IMR-90 (cell line): ENCODE data around the gene H6PD. TPM values are rescaled to one million over a fixed set of nuclear protein-coding genes. Genes with fewer than 3 reads are reported as not detected.

Experiments used
- ATAC-seq: fragments of 200-7000 bp; cut with Tn5 transposase; 2 replicates; pipeline ENCODE4 v1.9.1; 2020; ENCODE audit warnings: low read depth, mild to moderate bottlenecking, moderate library complexity
- BruUV-seq: library from RNA; stranded (reverse); fragments of 400-500 nt; replicated peaks from 2 replicates; lab custom pipeline; 2021; lab: Mats Ljungman, UMichigan
- CTCF ChIA-PET: fragments of 300-600 bp; formaldehyde crosslinking; extraction: SDS; loops from one replicate; lab custom pipeline; 2021; ENCODE audit warnings: antibody characterized with exemption; lab: Yijun Ruan, JAX
- POLR2A ChIA-PET: fragments of 300-600 bp; sonication (Branson Sonifier 250); formaldehyde crosslinking; loops from one replicate; lab custom pipeline; 2022; ENCODE audit warnings: antibody characterized with exemption; ENCODE audit not compliant: unreplicated experiment; lab: Charles Lee
- DNase-seq: peaks from one replicate; pipeline ENCODE4 v3.0.0; 2013
- H2AFZ ChIP-seq: replicated peaks from 2 replicates; pipeline ENCODE3; 2013; ENCODE audit warnings: low read length, mild to moderate bottlenecking; ENCODE audit not compliant: poor library complexity
- H2AK5ac ChIP-seq: 2 replicates; pipeline ENCODE4 v1.6.1; 2013; ENCODE audit warnings: low read depth, low read length, inconsistent platforms
- H2AK9ac ChIP-seq: replicated peaks from 2 replicates; pipeline ENCODE3; 2013; ENCODE audit warnings: mild to moderate bottlenecking, low read depth, low read length, moderate library complexity; ENCODE audit not compliant: poor library complexity
- H2BK120ac ChIP-seq: 2 replicates; pipeline ENCODE4 v1.6.1; 2013; ENCODE audit warnings: low read depth, low read length, inconsistent platforms
- H2BK15ac ChIP-seq: 3 replicates; pipeline ENCODE4 v1.6.1; 2013; ENCODE audit warnings: low read depth, low read length, inconsistent platforms
- H2BK20ac ChIP-seq: 2 replicates; pipeline ENCODE4 v1.6.1; 2013; ENCODE audit warnings: low read depth, mild to moderate bottlenecking, inconsistent platforms, low read length, moderate library complexity
- H2BK5ac ChIP-seq: 2 replicates; pipeline ENCODE4 v1.6.1; 2013; ENCODE audit warnings: mild to moderate bottlenecking, low read depth, low read length, inconsistent platforms; ENCODE audit not compliant: poor library complexity, severe bottlenecking
- H3K14ac ChIP-seq: replicated peaks from 2 replicates; pipeline ENCODE4 v1.6.1; 2013; ENCODE audit warnings: low read depth, low read length, inconsistent platforms
- H3K18ac ChIP-seq: 2 replicates; pipeline ENCODE4 v1.6.1; 2013; ENCODE audit warnings: low read depth, low read length, control low read depth
- H3K23ac ChIP-seq: 2 replicates; pipeline ENCODE4 v1.6.1; 2013; ENCODE audit warnings: low read depth, low read length, inconsistent platforms
- H3K27ac ChIP-seq: 2 replicates; pipeline ENCODE4 v1.5.1; 2013; ENCODE audit warnings: mild to moderate bottlenecking, control low read depth, low read length; ENCODE audit not compliant: insufficient read depth
- H3K27me3 ChIP-seq: 2 replicates; pipeline ENCODE4 v1.6.1; 2013; ENCODE audit warnings: low read length; ENCODE audit not compliant: control insufficient read depth, insufficient read depth
- H3K36me3 ChIP-seq: 2 replicates; pipeline ENCODE4 v1.6.1; 2013; ENCODE audit warnings: low read length, mixed read lengths; ENCODE audit not compliant: control insufficient read depth, insufficient read depth
- H3K4ac ChIP-seq: 2 replicates; pipeline ENCODE4 v1.6.1; 2013; ENCODE audit warnings: low read depth, low read length, inconsistent platforms
- H3K4me1 ChIP-seq: 2 replicates; pipeline ENCODE4 v1.6.1; 2013; ENCODE audit warnings: low read length, mixed read lengths; ENCODE audit not compliant: control insufficient read depth, insufficient read depth
- H3K4me2 ChIP-seq: 2 replicates; pipeline ENCODE4 v1.6.1; 2013; ENCODE audit warnings: low read depth, mild to moderate bottlenecking, control low read depth, low read length, moderate library complexity
- H3K4me3 ChIP-seq: 2 replicates; pipeline ENCODE4 v1.5.1; 2013; ENCODE audit warnings: low read depth, mild to moderate bottlenecking, control low read depth, low read length, moderate library complexity; ENCODE audit not compliant: insufficient read depth
- H3K56ac ChIP-seq: 2 replicates; pipeline ENCODE4 v1.6.1; 2013; ENCODE audit warnings: low read length, inconsistent platforms; ENCODE audit not compliant: insufficient read depth; ENCODE audit errors: extremely low read depth
- H3K79me1 ChIP-seq, 2 experiments: 2 replicates each; pipeline ENCODE4 v1.6.1; 2013; ENCODE audit warnings: low read length in 2 of 2, inconsistent platforms in 1 of 2, low read depth in 1 of 2
- H3K9ac ChIP-seq: 2 replicates; pipeline ENCODE4 v1.6.1; 2013; ENCODE audit warnings: low read depth, low read length, control low read depth
- H3K9me1 ChIP-seq: 2 replicates; pipeline ENCODE4 v1.6.1; 2013; ENCODE audit warnings: low read length, inconsistent platforms; ENCODE audit not compliant: insufficient read depth
- H3K9me3 ChIP-seq: 2 replicates; pipeline ENCODE4 v1.6.1; 2013; ENCODE audit warnings: low read length; ENCODE audit not compliant: control insufficient read depth, insufficient read depth
- H4K20me1 ChIP-seq: 2 replicates; pipeline ENCODE4 v1.6.1; 2013; ENCODE audit warnings: low read length, inconsistent platforms; ENCODE audit not compliant: insufficient read depth
- H4K5ac ChIP-seq: 2 replicates; pipeline ENCODE4 v1.6.1; 2013; ENCODE audit warnings: mild to moderate bottlenecking, low read depth, low read length, control low read depth
- H4K8ac ChIP-seq, 2 experiments: 2 replicates each; pipeline ENCODE4 v1.6.1; 2013; ENCODE audit warnings: low read depth in 2 of 2, low read length in 2 of 2, control low read depth in 1 of 2, inconsistent platforms in 1 of 2
- H4K91ac ChIP-seq: 2 replicates; pipeline ENCODE4 v1.6.1; 2013; ENCODE audit warnings: low read depth, low read length, inconsistent platforms; ENCODE audit not compliant: insufficient read depth
- BHLHE40 ChIP-seq: fragments of 150-350 bp; IDR thresholded peaks from 2 replicates; pipeline ENCODE4 v1.6.1; 2016; ENCODE audit warnings: mild to moderate bottlenecking, low read depth, low read length
- CEBPB ChIP-seq: IDR thresholded peaks from 2 replicates; pipeline ENCODE4 v1.6.1; 2012; ENCODE audit warnings: low read depth, low read length, improper control_type of control experiment
- CHD1 ChIP-seq: IDR thresholded peaks from 2 replicates; pipeline ENCODE4 v1.6.1; 2012; ENCODE audit warnings: low read depth, low read length, improper control_type of control experiment
- CTCF ChIP-seq: conservative IDR thresholded peaks from 2 replicates; pipeline ENCODE4 v1.5.1; 2012; ENCODE audit warnings: mild to moderate bottlenecking, low read depth, low read length, improper control_type of control experiment
- ELK1 ChIP-seq: fragments of 150-350 bp; IDR thresholded peaks from 2 replicates; pipeline ENCODE4 v1.6.1; 2016; ENCODE audit warnings: low read depth, mild to moderate bottlenecking, low read length, moderate library complexity, borderline replicate concordance
- FOS ChIP-seq: fragments of 150-350 bp; IDR thresholded peaks from 2 replicates; pipeline ENCODE4 v1.6.1; 2016; ENCODE audit warnings: low read depth, low read length
- MAFK ChIP-seq: IDR thresholded peaks from 2 replicates; pipeline ENCODE4 v1.6.1; 2012; ENCODE audit warnings: low read depth, low read length, improper control_type of control experiment
- MAZ ChIP-seq: IDR thresholded peaks from 2 replicates; pipeline ENCODE4 v1.6.1; 2012; ENCODE audit warnings: low read depth, mild to moderate bottlenecking, low read length, improper control_type of control experiment, moderate library complexity, borderline replicate concordance
- MXI1 ChIP-seq: IDR thresholded peaks from 2 replicates; pipeline ENCODE4 v1.6.1; 2012; ENCODE audit warnings: low read depth, mild to moderate bottlenecking, low read length, moderate library complexity, borderline replicate concordance
- NFE2L2 ChIP-seq: fragments of 150-350 bp; IDR thresholded peaks from 2 replicates; pipeline ENCODE4 v1.6.1; 2016; ENCODE audit warnings: low read depth, mild to moderate bottlenecking, low read length
- POLR2A ChIP-seq: IDR thresholded peaks from 2 replicates; pipeline ENCODE4 v1.6.1; 2012; ENCODE audit warnings: mild to moderate bottlenecking, low read depth, low read length
- RAD21 ChIP-seq: IDR thresholded peaks from 2 replicates; pipeline ENCODE4 v1.6.1; 2012; ENCODE audit warnings: low read length, improper control_type of control experiment
- RCOR1 ChIP-seq: IDR thresholded peaks from 2 replicates; pipeline ENCODE4 v1.6.1; 2012; ENCODE audit warnings: mild to moderate bottlenecking, low read length, improper control_type of control experiment; ENCODE audit not compliant: insufficient replicate concordance
- RFX5 ChIP-seq: IDR thresholded peaks from 2 replicates; pipeline ENCODE4 v1.8.0; 2012; ENCODE audit warnings: low read depth, mild to moderate bottlenecking, low read length, moderate library complexity
- SMC3 ChIP-seq: fragments of 150-350 bp; IDR thresholded peaks from 2 replicates; pipeline ENCODE4 v1.6.1; 2016; ENCODE audit warnings: low read depth, mild to moderate bottlenecking, antibody characterized with exemption, low read length, moderate library complexity
- USF2 ChIP-seq: fragments of 150-350 bp; IDR thresholded peaks from 2 replicates; pipeline ENCODE4 v1.6.1; 2017; ENCODE audit warnings: mild to moderate bottlenecking, antibody characterized with exemption, low read length, low read depth
- WGBS, 2 experiments: methylation state at CpG; one replicate each; pipeline versions ENCODE4 v1.1.5 to v1.1.7; 2013; ENCODE audit warnings: missing lambda C conversion rate in 2 of 2; ENCODE audit not compliant: insufficient read length in 1 of 2; ENCODE audit errors: extremely low coverage in 2 of 2; 5-methylcytosine and 5-hydroxymethylcytosine counted together
- dilution Hi-C: fragments of 300-500 bp; cut with HindIII; formaldehyde crosslinking; loops from one replicate; pipeline ENCODE4 v1.14.3; 2018; ENCODE audit warnings: low sequenced_read_pairs; ENCODE audit not compliant: unreplicated experiment
- in situ Hi-C: fragments of 300-500 bp; cut with MboI; formaldehyde crosslinking; loops from 3 replicates; pipeline ENCODE4 v1.14.3; 2019; ENCODE audit warnings: low sequenced_read_pairs, inconsistent platforms, mixed read lengths
- intact Hi-C: fragments of 100-400 bp; cut with micrococcal nuclease; formaldehyde crosslinking; loops from 2 replicates; pipeline ENCODE4 v1.10.0; 2022
- polyA plus RNA-seq, 3 experiments: library from polyadenylated mRNA; depleted of rRNA; stranded (reverse); fragments of >200 nt; gene quantifications; 2 replicates each; pipeline ENCODE4 v1.2.3, GENCODE V29; 2012; ENCODE audit warnings: low replicate concordance in 1 of 3
- total RNA-seq: library from RNA; depleted of rRNA; stranded (reverse); fragments of >200 nt; gene quantifications from 2 replicates; pipeline ENCODE4 v1.2.3, GENCODE V29; 2012

The H6PD gene
- total and polyA plus RNA-seq, 2 of the 4 experiments (the other 2 are of a cell fraction): 9.3 to 22.1 TPM

GRCh38 chr1:9265037-9265436 is 30.5 kb downstream of the H6PD start:
- Histone ChIP-seq H3K4me1 (peaks cover 6% of the 10 kb centered on the region), H4K91ac (no peak overlapping the region), H3K56ac (no peak overlapping the region), H3K27ac (no peak overlapping the region), H3K4me3 (no peak overlapping the region), H3K18ac (no peak overlapping the region), H3K9me1 (peaks cover 5% of the 10 kb centered on the region), H3K36me3 (peaks cover 36% of the 10 kb centered on the region; the same call in 1 of the 2 replicates), H3K27me3 (no peaks in the 10 kb centered on the region), H3K79me1 (peaks cover 6 to 25% of the 10 kb centered on the region in 2 experiments), H2BK20ac (no peak overlapping the region), H3K14ac (no peak overlapping the region), H2BK120ac (no peak overlapping the region), H3K9me3 (no peaks in the 10 kb centered on the region), H2AK5ac (no peak overlapping the region), H3K4me2 (no peak overlapping the region), H2AK9ac (no peak overlapping the region), H4K5ac (no peak overlapping the region), H2BK5ac (no peak overlapping the region), H2BK15ac (no peak overlapping the region), H4K8ac (no peak overlapping the region), H2AFZ (no peak overlapping the region), H3K23ac (no peak overlapping the region), H3K4ac (no peak overlapping the region), H4K20me1 (peaks cover 9% of the 10 kb centered on the region; the same call in 1 of the 2 replicates), H3K9ac (no peak overlapping the region)
- in situ Hi-C loops (no loop called here), dilution Hi-C loops (no loop called here), intact Hi-C loops (loop anchor here (5.0 kb wide), 1 partner anchor 153 kb away; no protein-coding TSS in a partner anchor)
- TF ChIP-seq CEBPB: no peak
- no peak for TF ChIP-seq RFX5
- no peak for TF ChIP-seq POLR2A
- no peak for TF ChIP-seq USF2
- no peak for TF ChIP-seq CTCF
- no peak for TF ChIP-seq MAZ
- TF ChIP-seq RAD21: no peak
- no peak for TF ChIP-seq NFE2L2
- TF ChIP-seq FOS: no peak
- no peak for TF ChIP-seq BHLHE40
- no peak for TF ChIP-seq ELK1
- TF ChIP-seq MXI1: no peak
- no peak for TF ChIP-seq CHD1
- no peak for TF ChIP-seq MAFK
- TF ChIP-seq SMC3: no peak
- TF ChIP-seq RCOR1: no peak
- CTCF ChIA-PET: no interaction called here
- no peak for DNase-seq
- BruUV-seq: no TSS peak
- POLR2A ChIA-PET: no interaction called here
- 40% methylated on average over 1 of the region's 10 CpGs; no CpG with 5 or more reads in 1 of the 2 experiments for WGBS, 2 experiments
- no peak for ATAC-seq
